HCT116 (cell line): ENCODE measurements around the gene PKN3. TPM values are rescaled to one million over a fixed set of nuclear protein-coding genes. Genes with fewer than 3 reads are reported as not detected.

Experiments
- ATAC-seq: fragments of 200-7000 bp; cut with Tn5 transposase; 2 replicates; pipeline ENCODE4 v1.9.1; 2020; ENCODE audit warnings: mild to moderate bottlenecking, moderate library complexity
- BruUV-seq: library from RNA; stranded (reverse); fragments of 400-500 nt; replicated peaks from 2 replicates; lab custom pipeline; 2021; lab: Mats Ljungman, UMichigan
- CTCF ChIA-PET: fragments of 300-600 bp; sonication (Branson Sonifier 250); formaldehyde crosslinking; loops from one replicate; lab custom pipeline; 2021; ENCODE audit warnings: antibody characterized with exemption; lab: Charles Lee
- POLR2A ChIA-PET: fragments of 300-600, 350-600 bp; sonication (Branson Sonifier 250); formaldehyde crosslinking; loops from one replicate; lab custom pipeline; 2021; ENCODE audit warnings: antibody characterized with exemption; lab: Charles Lee
- RAD21 ChIA-PET, 2 experiments: fragments of 300-600 bp; sonication (Branson Sonifier 250); formaldehyde crosslinking; loops; one replicate each; lab custom pipeline; 2023; ENCODE audit warnings: low total read pairs in 2 of 2; ENCODE audit not compliant: uncharacterized antibody in 2 of 2, unreplicated experiment in 2 of 2, low non-redundant PET in 1 of 2; lab: Charles Lee
- DNase-seq: peaks from one replicate; pipeline ENCODE4 v3.0.0-alpha.2; 2010; ENCODE audit warnings: low read depth, low spot score
- H2AFZ ChIP-seq: fragments of 200-600 bp; shearing (Covaris generic), sonication (generic); 2 replicates; pipeline ENCODE4 v1.6.1; 2017; ENCODE audit warnings: low read depth, mixed run types, mixed read lengths, antibody characterized with exemption, low read length; ENCODE audit not compliant: poor library complexity, severe bottlenecking
- H3K27ac ChIP-seq: 2 replicates; pipeline ENCODE4 v1.5.1; 2012; ENCODE audit warnings: low read depth, low read length
- H3K27me3 ChIP-seq: fragments of 200-600 bp; sonication (generic); 2 replicates; pipeline ENCODE4 v1.6.1; 2016; ENCODE audit warnings: mixed run types, low read length, mixed read lengths; ENCODE audit not compliant: insufficient read depth
- H3K36me3 ChIP-seq, 2 experiments: fragments of 200-500 bp in 1 of 2; fragments of 200-600 bp in 1 of 2; sonication (Bioruptor generic) in 1 of 2; sonication (generic) in 1 of 2; 2 replicates each; pipeline versions ENCODE4 v1.5.1 to v1.6.1; 2014 to 2016; ENCODE audit warnings: low read length in 2 of 2, inconsistent platforms in 1 of 2, mixed read lengths in 1 of 2, mixed run types in 1 of 2; ENCODE audit not compliant: insufficient read depth in 2 of 2, control insufficient read depth in 1 of 2
- H3K4me1 ChIP-seq, 2 experiments: fragments of 200-600 bp in 1 of 2; sonication (generic) in 1 of 2; 2 replicates each; pipeline versions ENCODE4 v1.5.1 to v1.6.1; 2012 to 2017; ENCODE audit warnings: low read length in 2 of 2, inconsistent platforms in 1 of 2, mild to moderate bottlenecking in 1 of 2, mixed read lengths in 1 of 2, mixed run types in 1 of 2, moderate library complexity in 1 of 2; ENCODE audit not compliant: insufficient read depth in 2 of 2, control insufficient read depth in 1 of 2
- H3K4me2 ChIP-seq: fragments of 200-600 bp; sonication (generic); 2 replicates; pipeline ENCODE4 v1.6.1; 2017; ENCODE audit warnings: mixed run types, low read length, mixed read lengths
- H3K4me3 ChIP-seq, 2 experiments: fragments of 200-600 bp in 1 of 2; sonication (generic) in 1 of 2; replicated peaks in 1 of 2; 2 replicates each; pipeline ENCODE4 v1.5.1; 2011 to 2016; ENCODE audit warnings: low read length in 2 of 2, control low read depth in 1 of 2, low read depth in 1 of 2, mild to moderate bottlenecking in 1 of 2, mixed read lengths in 1 of 2, mixed run types in 1 of 2
- H3K79me2 ChIP-seq: fragments of 200-600 bp; sonication (generic); 2 replicates; pipeline ENCODE4 v1.6.1; 2017; ENCODE audit warnings: mild to moderate bottlenecking, mixed run types, low read length, moderate library complexity, mixed read lengths; ENCODE audit not compliant: insufficient read depth
- H3K9ac ChIP-seq: fragments of 200-600 bp; sonication (generic); 2 replicates; pipeline ENCODE4 v1.6.1; 2016; ENCODE audit warnings: low read length, mixed read lengths
- H3K9me2 ChIP-seq: fragments of 200-600 bp; sonication (generic), shearing (Covaris generic); 2 replicates; pipeline ENCODE4 v1.6.1; 2017; ENCODE audit warnings: mixed run types, mild to moderate bottlenecking, moderate library complexity; ENCODE audit not compliant: insufficient read depth
- H3K9me3 ChIP-seq, 2 experiments: fragments of 200-500 bp in 1 of 2; fragments of 200-600 bp in 1 of 2; sonication (Bioruptor generic) in 1 of 2; sonication (generic) in 1 of 2; 2 replicates each; pipeline ENCODE4 v1.6.1; 2014 to 2017; ENCODE audit warnings: low read length in 2 of 2, mixed read lengths in 2 of 2, inconsistent platforms in 1 of 2, low read depth in 1 of 2, mild to moderate bottlenecking in 1 of 2, mixed run types in 1 of 2, moderate library complexity in 1 of 2; ENCODE audit not compliant: control insufficient read depth in 1 of 2, insufficient read depth in 1 of 2
- H4K20me1 ChIP-seq: fragments of 200-600 bp; sonication (generic), shearing (Covaris generic); 2 replicates; pipeline ENCODE4 v1.6.1; 2017; ENCODE audit warnings: mixed run types, mild to moderate bottlenecking, moderate library complexity; ENCODE audit not compliant: insufficient read depth
- ATF3 ChIP-seq: IDR thresholded peaks from 2 replicates; pipeline ENCODE4 v1.6.1; 2012
- CEBPB ChIP-seq: IDR thresholded peaks from 2 replicates; pipeline ENCODE4 v1.6.1; 2012; ENCODE audit warnings: low read depth
- CTCF ChIP-seq, 3 experiments: fragments of 200-600 bp in 1 of 3; sonication (generic) in 1 of 3; IDR thresholded peaks in 2 of 3; conservative IDR thresholded peaks in 1 of 3; 2 replicates each; pipeline ENCODE4 v1.5.1; 2012 to 2017; ENCODE audit warnings: low read depth in 2 of 3, low read length in 2 of 3, antibody characterized with exemption in 1 of 3, borderline replicate concordance in 1 of 3, control low read depth in 1 of 3, mild to moderate bottlenecking in 1 of 3, mixed read lengths in 1 of 3, mixed run types in 1 of 3, moderate library complexity in 1 of 3; ENCODE audit not compliant: insufficient read depth in 1 of 3
- EGR1 ChIP-seq: IDR thresholded peaks from 2 replicates; pipeline ENCODE4 v1.6.1; 2012; ENCODE audit warnings: low read depth
- ELF1 ChIP-seq: IDR thresholded peaks from 2 replicates; pipeline ENCODE4 v1.6.1; 2012; ENCODE audit warnings: low read depth, borderline replicate concordance
- EZH2phosphoT487 ChIP-seq: fragments of 200-600 bp; IDR thresholded peaks from 2 replicates; pipeline ENCODE4 v1.6.1; 2018; ENCODE audit warnings: antibody characterized with exemption, borderline replicate concordance
- FOSL1 ChIP-seq: IDR thresholded peaks from 2 replicates; pipeline ENCODE4 v1.6.1; 2012; ENCODE audit warnings: low read depth
- MAX ChIP-seq: IDR thresholded peaks from 2 replicates; pipeline ENCODE4 v1.6.1; 2012
- POLR2AphosphoS5 ChIP-seq: IDR thresholded peaks from 2 replicates; pipeline ENCODE4 v1.6.1; 2011; ENCODE audit warnings: mild to moderate bottlenecking, low read depth, low read length, moderate library complexity
- RAD21 ChIP-seq: IDR thresholded peaks from 2 replicates; pipeline ENCODE4 v1.6.1; 2012; ENCODE audit warnings: low read depth, mild to moderate bottlenecking
- SP1 ChIP-seq: IDR thresholded peaks from 2 replicates; pipeline ENCODE4 v1.6.1; 2012; ENCODE audit warnings: low read depth
- SRF ChIP-seq: IDR thresholded peaks from 2 replicates; pipeline ENCODE4 v1.6.1; 2012; ENCODE audit warnings: low read depth
- TCF7L2 ChIP-seq: IDR thresholded peaks from 2 replicates; pipeline ENCODE4 v1.7.0; 2011; ENCODE audit warnings: borderline replicate concordance, inconsistent platforms; ENCODE audit not compliant: insufficient read depth, insufficient read length; ENCODE audit errors: extremely low read depth
- YY1 ChIP-seq: IDR thresholded peaks from 2 replicates; pipeline ENCODE4 v1.6.1; 2011; ENCODE audit warnings: low read length, low read depth, moderate library complexity, mild to moderate bottlenecking; ENCODE audit not compliant: insufficient replicate concordance; ENCODE audit errors: extremely low read depth
- ZFX ChIP-seq: fragments of 450-650 bp; IDR thresholded peaks from 2 replicates; pipeline ENCODE4 v1.6.1; 2017
- ZNF274 ChIP-seq: fragments of 200-500 bp; sonication (Bioruptor generic); IDR thresholded peaks from 2 replicates; pipeline ENCODE4 v1.6.1; 2014; ENCODE audit warnings: mild to moderate bottlenecking, low read depth, low read length, inconsistent platforms
- intact Hi-C: fragments of 100-400 bp; cut with micrococcal nuclease; formaldehyde crosslinking; loops from 2 replicates; pipeline ENCODE4 v1.10.0; 2022
- total RNA-seq: library from RNA; stranded (reverse); gene quantifications from one replicate; pipeline ENCODE4 v1.2.1, GENCODE V29; 2021; ENCODE audit not compliant: unreplicated experiment

PKN3 gene
- total RNA-seq, 1 experiment from 2014 or later = 37.9 TPM

- intact Hi-C loops = loop anchor here (2.0 kb wide), 1 partner anchor 68 kb away; no protein-coding TSS in a partner anchor
- Histone ChIP-seq H3K4me1 (peaks cover 15 to 33% of the 10 kb centered on the region in 2 experiments), H3K27ac (peak overlapping the region; percentile 87), H3K36me3 (peaks cover 4 to 16% of the 10 kb centered on the region in 2 experiments; a peak in 2 of 4 replicates), H2AFZ (no peak overlapping the region), H3K4me3 (peak overlapping the region; percentile 83 to 93), H3K27me3 (no peaks in the 10 kb centered on the region), H3K4me2 (peak overlapping the region; percentile 90), H3K9me3 (no peaks in the 10 kb centered on the region), H3K79me2 (peaks cover 27% of the 10 kb centered on the region), H3K9ac (peak overlapping the region; percentile 95), H4K20me1 (no peaks in the 10 kb centered on the region), H3K9me2 (no peaks in the 10 kb centered on the region)
- DNase-seq = no peak
- no TSS peak for BruUV-seq
- ChIA-PET POLR2A (no interaction called here), CTCF (no interaction called here), RAD21 (no interaction called here)
- ATAC-seq = peak; percentile 41
- TF ChIP-seq YY1 (peak; percentile 3), ZFX (0 out of 2 replicates have a peak, but pooled peaks have one; percentile 3), EZH2phosphoT487 (no peak), RAD21 (no peak), POLR2AphosphoS5 (peak; percentile 34; the same call in 1 of the 2 replicates)
Observed at GRCh38 chr9:128702949-128703615, 779 bp downstream of the PKN3 start.

GRCh38 chr9:128703616-128704355 lies 1.5 kb downstream of the PKN3 start:
- peaks cover 10 to 28% of the 10 kb centered on the region in 2 experiments for H3K4me1 ChIP-seq
- peak overlapping the region; percentile 90 for H3K4me2 ChIP-seq
- H3K9ac ChIP-seq = peak overlapping the region; percentile 95
- no peaks in the 10 kb centered on the region for H3K9me2 ChIP-seq
- peaks cover 27% of the 10 kb centered on the region for H3K79me2 ChIP-seq
- no peak for TF ChIP-seq ZFX
- TF ChIP-seq FOSL1 = no peak
- no peak for TF ChIP-seq MAX
- no peak for TF ChIP-seq SP1
- TF ChIP-seq YY1 = no peak
- TF ChIP-seq ZNF274 = no peak
- no peak for TF ChIP-seq EZH2phosphoT487
- no peak for TF ChIP-seq EGR1
- no peak for TF ChIP-seq TCF7L2
- TF ChIP-seq SRF = no peak
- no peak for TF ChIP-seq RAD21
- TF ChIP-seq CEBPB = no peak
- no peak for TF ChIP-seq ELF1
- TF ChIP-seq CTCF (IDR thresholded peaks at IDR 0.05 in 2 of 3, conservative IDR thresholded peaks at IDR 0.05 in 1 of 3; ENCODE audit: borderline replicate concordance in 1 of 3, insufficient read depth in 1 of 3, low read depth in 2 of 3, low read length in 2 of 3) = no peak
- TF ChIP-seq ATF3 = no peak
- CTCF ChIA-PET = no interaction called here
- ATAC-seq (peak; percentile 3; the same call in 1 of the 2 replicates), DNase-seq (no peak)
- BruUV-seq = TSS peak; percentile 51
- H2AFZ ChIP-seq = no peak overlapping the region
- H3K27me3 ChIP-seq = no peaks in the 10 kb centered on the region
- H3K36me3 ChIP-seq = peaks cover 4 to 16% of the 10 kb centered on the region in 2 experiments; a peak in 2 of 4 replicates
- peak overlapping the region; percentile 83 to 93 for H3K4me3 ChIP-seq
- POLR2A ChIA-PET = no interaction called here
- intact Hi-C loops = loop anchor here (2.0 kb wide), 1 partner anchor 69 kb away; no protein-coding TSS in a partner anchor
- H3K27ac ChIP-seq = peak overlapping the region; percentile 87
- RAD21 ChIA-PET = no interaction called here
- H4K20me1 ChIP-seq = no peaks in the 10 kb centered on the region
- no peaks in the 10 kb centered on the region for H3K9me3 ChIP-seq
